Measurements from ENCODE around the gene ENTREP3.
"Not testable (repeated sequence)": the region's sequence is repeated elsewhere in the genome, so short reads cannot be mapped to it uniquely, and the experiment has no call there.

ENTREP3 gene

DNA sequence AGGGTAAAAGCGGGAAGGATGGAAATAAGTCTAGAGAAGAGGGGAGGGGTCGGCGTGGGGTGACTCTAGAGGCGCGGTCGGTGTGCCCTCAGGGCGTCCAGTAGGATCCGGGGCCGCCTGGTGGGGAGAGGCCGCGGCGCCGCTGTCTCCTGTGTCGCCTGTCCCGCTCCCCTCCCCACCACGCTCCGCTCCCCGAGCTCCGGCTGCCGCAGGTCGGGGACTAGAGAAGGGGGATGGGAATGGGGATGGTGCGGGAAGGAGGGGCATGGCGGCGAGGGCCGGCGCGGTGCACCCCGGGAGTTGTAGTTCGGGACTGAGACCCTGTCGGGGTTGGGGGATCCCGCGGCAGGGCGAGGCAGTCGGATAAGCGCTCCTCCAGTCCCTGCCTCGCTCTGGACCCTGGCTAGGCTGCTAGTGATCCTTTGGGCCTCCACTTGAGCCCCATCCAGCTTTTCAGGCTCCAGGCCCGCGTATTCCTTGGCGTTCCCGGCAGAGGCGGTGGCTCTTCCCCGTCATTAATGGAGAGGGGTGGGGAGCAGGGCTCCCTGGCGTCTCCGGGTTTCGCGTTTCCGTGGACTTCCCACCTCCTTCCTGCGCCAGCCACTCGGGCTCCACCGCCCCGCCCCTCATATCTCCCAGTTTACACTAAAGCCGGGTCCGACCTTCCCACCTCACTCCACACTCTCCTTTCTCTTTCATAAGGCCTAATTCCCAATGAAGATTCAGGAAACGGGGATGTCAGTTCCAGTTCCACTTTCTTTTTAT, at the start of gene ENTREP3:
TSS of gene ENTREP3 (minus strand) at position 241 of the 765 bp plus-strand sequence. CDS start 606 bp downstream, outside the sequence.
- no peaks in the 10 kb centered on the region for H3K9me3 Mint-ChIP-seq
- peaks cover 26% of the 10 kb centered on the region for H3K4me1 Mint-ChIP-seq
- ATAC-seq (peak; percentile 76), DNase-seq (peak; percentile 86)
- peak within 1 kb of the TSS; percentile 86 for H3K4me3 Mint-ChIP-seq
- H3K27ac Mint-ChIP-seq: peak within 1 kb of the TSS; percentile 73
- H3K36me3 Mint-ChIP-seq (ENCODE audit: low read depth): peaks cover 18% of the 10 kb centered on the region
- H3K27me3 Mint-ChIP-seq: no peaks in the 10 kb centered on the region

DNA sequence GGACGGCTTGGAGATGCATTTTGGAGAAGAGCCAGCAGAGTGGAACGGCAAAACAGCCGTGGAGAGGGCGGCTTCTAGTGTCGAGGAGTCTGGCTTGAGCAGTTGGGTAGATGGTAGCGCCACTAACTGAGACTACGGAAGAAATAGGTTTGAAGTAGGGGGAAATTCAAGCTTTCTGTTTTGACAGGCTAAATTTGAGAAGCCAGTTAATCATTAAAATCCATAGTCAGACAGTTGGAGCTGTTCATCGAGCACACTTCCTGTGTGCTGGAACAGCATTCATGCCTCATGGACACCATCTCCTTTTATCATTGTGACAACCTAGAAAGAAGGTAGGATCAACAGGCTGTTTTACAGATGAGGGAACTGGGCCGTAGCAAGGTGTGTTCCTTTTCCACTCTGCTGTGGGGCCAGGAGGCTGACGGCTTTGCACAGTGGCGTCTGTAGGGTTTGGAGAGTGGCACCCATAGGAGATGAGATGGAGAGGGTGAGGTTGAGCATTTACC, 49.3 kb upstream of the ENTREP3 start:
- Mint-ChIP-seq H3K4me1 (peaks cover 12% of the 10 kb centered on the region), H3K27ac (no peak overlapping the region), H3K36me3 (ENCODE audit: low read depth) (peaks cover 9% of the 10 kb centered on the region), H3K4me3 (no peak overlapping the region), H3K9me3 (no peaks in the 10 kb centered on the region), H3K27me3 (peaks cover 2% of the 10 kb centered on the region)
- DNase-seq (no peak), ATAC-seq (no peak)

DNA sequence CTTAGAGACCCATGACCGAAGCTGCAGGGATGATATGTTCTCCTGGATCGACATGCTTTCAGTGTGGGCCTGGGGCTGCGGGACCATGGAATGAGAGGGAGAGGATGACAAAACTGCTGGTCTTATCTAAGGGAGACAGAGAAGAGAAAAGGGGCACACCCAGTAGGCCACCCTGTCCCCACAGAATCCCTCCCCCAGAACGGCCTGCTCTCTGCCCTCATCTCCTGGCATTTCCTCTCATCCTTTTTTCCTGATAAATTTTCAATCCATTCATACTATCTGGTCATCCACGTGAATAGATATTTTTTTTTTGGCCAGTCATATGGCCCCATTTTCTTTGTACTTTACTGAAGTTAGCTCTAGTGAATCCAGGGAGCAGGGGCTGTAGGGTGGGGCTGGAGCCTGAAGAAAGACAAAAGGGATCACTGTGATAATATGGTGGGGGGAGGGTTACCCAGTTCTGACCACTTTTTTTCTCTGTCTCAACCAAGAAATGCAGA, 46.1 kb upstream of the ENTREP3 start, which contains the start of gene PKLR:
TSS of gene PKLR (minus strand) at position 97 of the 500 bp plus-strand sequence. CDS start at position 54, 43 bp downstream.
- no peak for ATAC-seq
- Mint-ChIP-seq H3K27me3 (peaks cover 15% of the 10 kb centered on the region), H3K27ac (no peak within 1 kb of the TSS), H3K9me3 (no peaks in the 10 kb centered on the region), H3K36me3 (ENCODE audit: low read depth) (no peaks in the 10 kb centered on the region), H3K4me1 (no peaks in the 10 kb centered on the region), H3K4me3 (no peak within 1 kb of the TSS)
- DNase-seq: no peak

- H3K27me3 Mint-ChIP-seq: peaks cover 20% of the 10 kb centered on the region
- H3K36me3 Mint-ChIP-seq (ENCODE audit: low read depth): no peaks in the 10 kb centered on the region
- H3K27ac Mint-ChIP-seq: no peak overlapping the region
- ATAC-seq (no peak), DNase-seq (no peak)
- no peak overlapping the region for H3K4me3 Mint-ChIP-seq
- H3K9me3 Mint-ChIP-seq: no peaks in the 10 kb centered on the region
- H3K4me1 Mint-ChIP-seq: no peaks in the 10 kb centered on the region
Observed at GRCh38 chr1:155300553-155301329, 45.5 kb upstream of the ENTREP3 start.

DNA sequence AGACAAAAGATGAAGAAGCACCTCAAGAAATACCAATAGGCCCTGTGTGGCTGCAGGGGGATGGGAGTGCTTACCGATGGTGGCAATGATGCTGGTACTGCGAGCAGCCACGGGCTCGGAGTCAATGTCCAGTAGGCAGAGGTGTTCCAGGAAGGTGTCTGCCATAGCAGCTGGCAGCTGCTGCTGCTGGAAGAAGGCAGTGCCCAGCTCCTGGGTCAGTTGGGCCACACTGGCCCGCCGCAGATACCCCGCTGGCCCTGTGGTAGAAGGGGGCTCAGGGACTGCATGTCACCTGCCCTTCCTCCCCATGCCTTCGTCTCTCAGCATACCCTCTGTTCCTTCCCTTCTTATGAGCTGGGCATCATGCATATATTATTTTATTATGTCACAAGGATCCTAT, 44.7 kb upstream of the ENTREP3 start:
- DNase-seq (no peak), ATAC-seq (no peak)
- no peaks in the 10 kb centered on the region for H3K4me1 Mint-ChIP-seq
- no peak overlapping the region for H3K4me3 Mint-ChIP-seq
- H3K27me3 Mint-ChIP-seq: peaks cover 24% of the 10 kb centered on the region
- no peak overlapping the region for H3K27ac Mint-ChIP-seq
- H3K36me3 Mint-ChIP-seq (ENCODE audit: low read depth): no peaks in the 10 kb centered on the region
- H3K9me3 Mint-ChIP-seq: no peaks in the 10 kb centered on the region

DNA sequence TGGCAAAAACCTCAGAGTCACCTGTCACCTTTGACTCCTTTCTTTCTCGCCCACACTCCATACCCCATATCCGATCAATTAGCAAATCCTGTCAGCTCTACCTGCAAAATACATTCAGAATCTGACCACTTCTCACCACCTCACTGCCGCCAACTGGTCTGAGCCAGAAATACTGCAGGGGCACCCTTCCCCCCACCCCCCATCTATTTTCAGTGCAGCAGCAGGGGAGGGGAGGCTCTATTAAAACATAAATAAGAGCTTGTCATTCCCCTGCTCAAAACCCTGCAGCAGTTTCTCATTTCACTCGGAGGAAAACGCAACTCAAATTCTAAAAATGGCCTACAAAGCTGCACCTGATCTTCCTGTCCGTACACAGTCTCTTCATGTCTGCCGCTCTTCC, 42.1 kb upstream of the ENTREP3 start:
- ATAC-seq: no peak
- no peaks in the 10 kb centered on the region for H3K9me3 Mint-ChIP-seq
- no peak overlapping the region for H3K27ac Mint-ChIP-seq
- no peak overlapping the region for H3K4me3 Mint-ChIP-seq
- DNase-seq: no peak
- H3K4me1 Mint-ChIP-seq: no peaks in the 10 kb centered on the region
- H3K27me3 Mint-ChIP-seq: peaks cover 38% of the 10 kb centered on the region
- no peaks in the 10 kb centered on the region for H3K36me3 Mint-ChIP-seq (ENCODE audit: low read depth)

DNA sequence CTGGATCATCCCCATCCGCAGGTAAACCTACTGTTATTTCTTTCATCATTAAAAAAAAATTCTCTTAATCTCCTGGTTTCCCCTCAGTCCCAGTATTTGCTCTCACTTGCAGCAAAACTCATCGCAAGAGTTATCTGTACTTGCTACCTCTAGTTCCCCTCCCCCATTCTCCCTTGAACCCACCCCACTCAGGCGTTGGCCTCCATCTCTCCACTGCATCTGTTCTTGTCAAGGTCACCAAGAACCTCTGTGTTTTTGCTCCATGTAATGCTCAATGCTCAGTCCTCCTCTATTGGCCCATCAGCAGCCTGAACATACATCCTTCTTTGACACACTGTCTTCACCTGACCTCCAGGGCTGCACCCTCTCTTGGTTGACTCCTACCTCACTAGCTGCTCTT, 41.4 kb upstream of the ENTREP3 start:
- H3K4me3 Mint-ChIP-seq: no peak overlapping the region
- no peak for ATAC-seq
- H3K36me3 Mint-ChIP-seq (ENCODE audit: low read depth): no peaks in the 10 kb centered on the region
- no peaks in the 10 kb centered on the region for H3K9me3 Mint-ChIP-seq
- no peak for DNase-seq
- H3K27ac Mint-ChIP-seq: no peak overlapping the region
- H3K4me1 Mint-ChIP-seq: no peaks in the 10 kb centered on the region
- peaks cover 40% of the 10 kb centered on the region for H3K27me3 Mint-ChIP-seq

DNA sequence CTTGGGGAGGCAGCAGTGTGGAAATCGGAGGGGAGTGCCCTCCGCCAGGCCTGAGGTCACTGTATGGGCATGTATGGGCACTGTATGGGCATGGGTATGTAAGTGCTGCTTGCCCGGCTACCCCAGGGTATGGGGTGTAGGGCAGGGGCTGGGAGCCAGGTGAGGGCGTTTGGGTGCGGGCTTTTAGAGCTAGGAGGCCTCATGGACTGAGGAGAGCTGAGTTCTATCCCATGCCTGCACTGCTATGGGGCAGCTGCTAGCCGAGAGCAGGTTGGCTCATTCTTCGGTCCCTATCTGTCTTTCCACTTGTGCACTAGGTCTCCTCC, 40.6 kb upstream of the ENTREP3 start:
- ATAC-seq: peak; percentile 10
- Mint-ChIP-seq H3K27me3 (peaks cover 40% of the 10 kb centered on the region), H3K9me3 (no peaks in the 10 kb centered on the region)

GRCh38 chr1:155295183-155295941, 40.1 kb upstream of the ENTREP3 start:
- DNase-seq (no peak), ATAC-seq (no peak)
- no peak overlapping the region for H3K27ac Mint-ChIP-seq
- no peak overlapping the region for H3K4me3 Mint-ChIP-seq
- H3K9me3 Mint-ChIP-seq: no peaks in the 10 kb centered on the region
- H3K36me3 Mint-ChIP-seq (ENCODE audit: low read depth): no peaks in the 10 kb centered on the region
- H3K4me1 Mint-ChIP-seq: no peaks in the 10 kb centered on the region
- H3K27me3 Mint-ChIP-seq: peaks cover 41% of the 10 kb centered on the region

More for the DNA sequence above, 40.6 kb upstream of the ENTREP3 start:
- Mint-ChIP-seq H3K4me1 (no peaks in the 10 kb centered on the region), H3K36me3 (ENCODE audit: low read depth) (no peaks in the 10 kb centered on the region), H3K27ac (no peak overlapping the region), H3K4me3 (no peak overlapping the region)
- no peak for DNase-seq

GRCh38 chr1:155294520-155295182, 39.4 kb upstream of the ENTREP3 start:
- Mint-ChIP-seq H3K4me3 (no peak overlapping the region), H3K27me3 (peaks cover 43% of the 10 kb centered on the region), H3K27ac (no peak overlapping the region), H3K4me1 (no peaks in the 10 kb centered on the region), H3K36me3 (ENCODE audit: low read depth) (no peaks in the 10 kb centered on the region), H3K9me3 (no peaks in the 10 kb centered on the region)
- DNase-seq: no peak
- ATAC-seq: no peak

DNA sequence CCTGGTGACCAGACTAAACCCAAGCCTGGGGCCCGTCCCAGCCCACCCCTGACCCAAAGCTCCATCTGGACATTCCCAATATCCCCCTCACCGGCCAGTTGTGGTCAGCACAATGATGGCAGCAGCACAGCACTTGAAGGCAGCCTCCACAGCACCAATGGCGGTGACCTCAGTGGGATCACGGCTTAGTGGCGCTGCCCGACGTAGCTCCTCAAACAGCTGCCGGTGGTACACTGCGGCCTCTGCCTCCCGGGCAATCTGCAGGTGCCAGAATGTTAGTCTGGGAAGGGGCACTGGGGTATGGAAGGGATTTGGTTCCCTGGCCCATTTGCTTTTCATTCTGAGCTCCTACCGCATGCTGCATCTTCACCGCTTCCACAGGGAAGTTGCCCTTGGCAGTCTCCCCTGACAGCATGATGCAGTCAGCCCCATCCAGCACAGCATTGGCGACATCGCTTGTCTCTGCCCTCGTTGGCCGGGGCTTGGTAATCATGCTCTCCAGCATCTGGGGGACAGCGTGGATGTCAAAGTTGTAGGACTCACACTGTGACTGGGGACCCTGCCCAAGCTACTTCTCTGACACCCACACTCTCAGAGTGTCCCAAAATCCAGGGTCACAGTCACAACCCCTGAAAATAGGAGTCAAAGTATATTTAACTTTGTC, 37.9 kb upstream of the ENTREP3 start:
- Mint-ChIP-seq H3K4me1 (no peaks in the 10 kb centered on the region), H3K9me3 (no peaks in the 10 kb centered on the region), H3K27me3 (peaks cover 41% of the 10 kb centered on the region), H3K36me3 (ENCODE audit: low read depth) (no peaks in the 10 kb centered on the region), H3K4me3 (no peak overlapping the region), H3K27ac (no peak overlapping the region)
- ATAC-seq (no peak), DNase-seq (no peak)

DNA sequence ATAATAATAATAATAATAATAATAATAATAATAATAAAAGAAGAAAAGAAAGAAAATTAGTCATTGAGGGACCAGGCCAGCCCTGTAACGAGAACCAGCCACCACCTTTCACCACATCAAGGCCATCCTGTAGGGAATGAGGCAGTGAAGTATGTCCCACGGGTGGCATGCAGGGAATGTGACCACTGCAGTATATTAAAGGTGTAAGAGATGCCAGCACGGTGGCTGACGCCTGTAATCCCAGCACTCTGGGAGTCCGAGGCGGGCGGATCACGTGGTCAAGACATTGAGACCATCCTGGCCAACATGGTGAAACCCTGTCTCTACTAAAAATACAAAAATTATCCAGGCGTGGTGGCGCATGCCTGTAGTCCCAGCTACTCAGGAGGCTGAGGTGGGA, 35.7 kb upstream of the ENTREP3 start:
- not testable (repeated sequence) for ATAC-seq; H3K36me3 Mint-ChIP-seq (ENCODE audit: low read depth); DNase-seq; H3K27ac Mint-ChIP-seq; H3K9me3 Mint-ChIP-seq; H3K4me1 Mint-ChIP-seq; H3K4me3 Mint-ChIP-seq
- H3K27me3 Mint-ChIP-seq: peaks cover 26% of the 10 kb centered on the region

DNA sequence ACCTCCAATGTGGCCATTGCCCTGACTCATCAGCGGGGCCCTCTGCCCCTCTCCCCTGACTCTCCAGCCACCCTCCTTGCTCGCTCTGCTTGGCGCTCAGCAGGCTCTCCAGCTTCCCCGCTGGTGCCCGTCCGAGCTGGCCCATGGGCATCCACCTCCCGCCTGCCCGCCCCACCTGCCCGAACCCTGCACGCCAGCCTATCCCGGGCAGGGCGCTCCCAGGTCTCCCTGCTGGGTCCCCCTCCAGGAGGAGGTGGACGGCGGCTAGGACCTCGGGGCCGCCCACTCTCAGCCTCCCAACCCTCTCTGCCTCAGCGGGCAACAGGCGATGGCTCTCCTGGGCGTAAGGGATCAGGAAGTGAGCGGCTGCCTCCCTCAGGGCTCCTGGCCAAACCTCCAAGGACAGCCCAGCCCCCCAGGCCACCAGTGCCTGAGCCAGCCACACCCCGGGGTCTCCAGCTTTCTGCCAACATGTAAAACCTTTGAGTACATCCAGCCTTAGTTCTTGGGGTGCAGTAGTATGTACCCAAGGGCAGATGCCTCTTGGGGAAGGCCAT, 32.8 kb upstream of the ENTREP3 start:
- H3K27me3 Mint-ChIP-seq: peaks cover 6% of the 10 kb centered on the region
- no peak for ATAC-seq
- no peak for DNase-seq
- no peaks in the 10 kb centered on the region for H3K36me3 Mint-ChIP-seq (ENCODE audit: low read depth)
- H3K4me3 Mint-ChIP-seq: no peak overlapping the region
- H3K4me1 Mint-ChIP-seq: no peaks in the 10 kb centered on the region
- H3K9me3 Mint-ChIP-seq: no peaks in the 10 kb centered on the region
- H3K27ac Mint-ChIP-seq: no peak overlapping the region
